ENCODE data around the gene ANKFN1.

- TF ChIP-seq CTCF (IDR thresholded peaks at IDR 0.05): no peak
- TF ChIP-seq POLR2A (IDR thresholded peaks at IDR 0.05): no peak
Observed at GRCh38 chr17:56322991-56323390, 169.7 kb downstream of the ANKFN1 start.
